ENCODE results near the gene C14orf93.

Gene C14orf93

DNA sequence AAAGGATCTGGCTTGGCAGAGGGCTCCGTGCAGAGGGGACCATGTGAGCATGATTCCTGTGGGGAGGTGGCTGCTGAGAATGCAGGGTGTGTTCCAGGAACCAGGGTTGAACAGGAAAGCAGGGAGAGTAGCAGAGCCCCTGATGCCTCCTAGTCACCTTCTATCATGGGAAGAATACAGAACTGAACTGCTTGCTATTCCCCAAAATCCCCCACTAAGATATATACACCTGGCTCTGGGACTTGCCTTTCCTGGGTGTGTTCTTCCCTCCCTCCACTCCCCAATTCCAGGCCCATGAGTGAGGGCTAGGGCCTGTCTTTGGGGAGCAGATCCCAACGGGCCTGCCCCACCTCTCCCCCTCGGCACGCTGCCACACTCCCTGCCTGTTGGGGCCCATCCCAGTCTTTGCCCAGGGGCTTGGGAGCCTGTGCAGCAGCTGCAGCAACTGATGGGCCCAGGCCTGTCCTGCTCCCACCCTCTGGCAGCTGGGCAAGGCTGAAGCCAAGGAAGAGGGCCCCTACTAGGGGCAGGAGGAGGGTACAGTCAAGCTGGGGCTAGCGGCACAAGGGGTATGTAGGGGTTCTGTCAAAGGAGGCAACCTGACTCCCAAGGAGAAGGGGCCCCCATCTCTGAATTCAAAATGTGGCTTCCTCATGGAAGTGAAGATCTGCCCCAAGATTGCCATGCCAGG is 30.8 kb downstream of the C14orf93 start:
- no peaks in the 10 kb centered on the region for H4K20me1 ChIP-seq (ENCODE audit: control insufficient read depth, insufficient read depth, low read depth, low read length)
- H3K4me1 ChIP-seq (ENCODE audit: control insufficient read depth, low read length): peaks cover 69% of the 10 kb centered on the region
- peaks cover 3% of the 10 kb centered on the region; the same call in 1 of the 2 replicates for H3K27me3 ChIP-seq (ENCODE audit: control insufficient read depth, low read length)
- no peaks in the 10 kb centered on the region for H3K9me3 ChIP-seq (ENCODE audit: control insufficient read depth, insufficient read depth, low read length)
- no peaks in the 10 kb centered on the region for H3K9me2 ChIP-seq (replicated peaks; ENCODE audit: control insufficient read depth, low read length)
- no peak overlapping the region for H3K4me3 ChIP-seq (ENCODE audit: low read length)
- H3F3A ChIP-seq (ENCODE audit: control insufficient read depth, insufficient read depth): 0 out of 2 replicates have a peak, but pooled peaks cover 9% of the 10 kb centered on the region
- H3K4me2 ChIP-seq (ENCODE audit: low read length): peak overlapping the region; percentile 10; the same call in 1 of the 2 replicates
- TF ChIP-seq, protein P1, sequence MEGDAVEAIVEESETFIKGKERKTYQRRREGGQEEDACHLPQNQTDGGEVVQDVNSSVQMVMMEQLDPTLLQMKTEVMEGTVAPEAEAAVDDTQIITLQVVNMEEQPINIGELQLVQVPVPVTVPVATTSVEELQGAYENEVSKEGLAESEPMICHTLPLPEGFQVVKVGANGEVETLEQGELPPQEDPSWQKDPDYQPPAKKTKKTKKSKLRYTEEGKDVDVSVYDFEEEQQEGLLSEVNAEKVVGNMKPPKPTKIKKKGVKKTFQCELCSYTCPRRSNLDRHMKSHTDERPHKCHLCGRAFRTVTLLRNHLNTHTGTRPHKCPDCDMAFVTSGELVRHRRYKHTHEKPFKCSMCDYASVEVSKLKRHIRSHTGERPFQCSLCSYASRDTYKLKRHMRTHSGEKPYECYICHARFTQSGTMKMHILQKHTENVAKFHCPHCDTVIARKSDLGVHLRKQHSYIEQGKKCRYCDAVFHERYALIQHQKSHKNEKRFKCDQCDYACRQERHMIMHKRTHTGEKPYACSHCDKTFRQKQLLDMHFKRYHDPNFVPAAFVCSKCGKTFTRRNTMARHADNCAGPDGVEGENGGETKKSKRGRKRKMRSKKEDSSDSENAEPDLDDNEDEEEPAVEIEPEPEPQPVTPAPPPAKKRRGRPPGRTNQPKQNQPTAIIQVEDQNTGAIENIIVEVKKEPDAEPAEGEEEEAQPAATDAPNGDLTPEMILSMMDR (IDR thresholded peaks at IDR 0.05; ENCODE audit: low read depth, low read length, poor library complexity, severe bottlenecking): no peak
- TF ChIP-seq EZH2phosphoT487 (IDR thresholded peaks at IDR 0.05; ENCODE audit: borderline replicate concordance, low read length): no peak
- H3K36me3 ChIP-seq (ENCODE audit: control insufficient read depth, low read length): 0 out of 2 replicates have a peak, but pooled peaks cover 4% of the 10 kb centered on the region
- no peak overlapping the region for H3K27ac ChIP-seq (ENCODE audit: low read depth, low read length)
- no peaks in the 10 kb centered on the region for H3K79me2 ChIP-seq (ENCODE audit: control insufficient read depth, low read length)

DNA sequence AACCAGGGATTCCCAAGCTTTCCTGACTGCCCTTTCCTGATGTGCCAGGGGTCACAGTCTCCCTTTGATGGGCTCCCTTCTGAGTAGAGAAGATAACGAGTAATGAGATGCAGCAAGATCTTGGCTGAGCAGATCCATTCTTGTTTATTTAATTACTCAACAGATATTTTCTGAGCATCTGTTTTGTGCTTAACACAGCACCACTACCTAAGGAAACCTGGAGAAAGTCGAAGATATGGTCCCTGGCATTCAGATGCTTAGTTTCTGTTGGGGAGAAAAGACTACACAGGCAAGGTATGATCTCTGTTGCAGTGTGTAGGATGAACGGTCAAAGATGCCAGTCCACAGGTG is 31.5 kb downstream of the C14orf93 start:
- H3K4me2 ChIP-seq (ENCODE audit: low read length): peak overlapping the region; percentile 10; the same call in 1 of the 2 replicates
- TF ChIP-seq, protein P1 (IDR thresholded peaks at IDR 0.05; ENCODE audit: low read depth, low read length, poor library complexity, severe bottlenecking): no peak
- no peak for TF ChIP-seq EZH2phosphoT487 (IDR thresholded peaks at IDR 0.05; ENCODE audit: borderline replicate concordance, low read length)
- H3K4me3 ChIP-seq (ENCODE audit: low read length): no peak overlapping the region
- H3K4me1 ChIP-seq (ENCODE audit: control insufficient read depth, low read length): peaks cover 66% of the 10 kb centered on the region
- no peaks in the 10 kb centered on the region for H3K9me3 ChIP-seq (ENCODE audit: control insufficient read depth, insufficient read depth, low read length)
- 0 out of 2 replicates have a peak, but pooled peaks cover 3% of the 10 kb centered on the region for H3K36me3 ChIP-seq (ENCODE audit: control insufficient read depth, low read length)
- no peaks in the 10 kb centered on the region for H3K79me2 ChIP-seq (ENCODE audit: control insufficient read depth, low read length)
- no peak overlapping the region for H3K27ac ChIP-seq (ENCODE audit: low read depth, low read length)
- H3K27me3 ChIP-seq (ENCODE audit: control insufficient read depth, low read length): peaks cover 3% of the 10 kb centered on the region; the same call in 1 of the 2 replicates
- no peaks in the 10 kb centered on the region for H3K9me2 ChIP-seq (replicated peaks; ENCODE audit: control insufficient read depth, low read length)
- 0 out of 2 replicates have a peak, but pooled peaks cover 9% of the 10 kb centered on the region for H3F3A ChIP-seq (ENCODE audit: control insufficient read depth, insufficient read depth)
- H4K20me1 ChIP-seq (ENCODE audit: control insufficient read depth, insufficient read depth, low read depth, low read length): no peaks in the 10 kb centered on the region

DNA sequence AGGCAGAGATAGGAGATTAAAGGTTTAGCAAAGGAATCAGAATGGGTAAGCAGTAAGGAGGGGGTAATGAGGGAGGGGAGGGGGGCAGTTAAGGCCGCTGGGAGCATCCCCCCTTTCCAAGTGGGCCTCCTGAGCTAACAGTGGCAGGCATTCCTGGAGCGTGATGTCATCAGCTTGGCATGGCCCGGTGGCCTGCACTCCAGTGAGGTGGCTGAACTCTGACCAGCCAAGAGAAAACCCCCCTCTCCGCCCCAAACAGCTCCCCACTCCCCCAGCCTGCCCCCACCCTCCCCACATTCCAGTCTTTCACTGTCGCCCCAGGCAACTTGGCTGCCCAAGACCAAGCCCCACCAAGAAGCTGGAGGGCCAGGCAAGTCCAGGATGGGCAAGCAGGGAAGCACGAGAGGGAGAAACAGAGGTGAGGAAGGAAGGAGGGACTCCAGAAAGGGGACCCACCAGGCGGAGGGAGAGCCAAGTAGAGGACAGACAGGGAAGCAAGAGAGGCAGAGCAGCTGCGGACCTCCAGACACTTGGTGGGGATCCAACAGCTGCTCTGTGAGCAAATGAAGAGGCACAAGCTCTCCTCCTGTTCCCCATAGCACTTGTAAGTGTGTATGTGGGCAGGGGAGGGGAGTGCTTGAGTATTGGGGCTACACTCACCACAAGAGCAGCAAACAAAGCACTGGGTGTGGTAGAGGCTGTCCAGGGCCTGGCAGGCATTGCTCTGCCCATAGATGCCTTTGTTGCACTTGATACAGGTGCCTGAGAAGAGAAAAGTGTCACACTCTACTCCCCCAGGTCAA is 32.1 kb downstream of the C14orf93 start:
- peak overlapping the region; percentile 69; the same call in 1 of the 2 replicates for H3K4me2 ChIP-seq (ENCODE audit: low read length)
- no peaks in the 10 kb centered on the region for H3K79me2 ChIP-seq (ENCODE audit: control insufficient read depth, low read length)

More for the DNA sequence above, 32.1 kb downstream of the C14orf93 start:
- 0 out of 2 replicates have a peak, but pooled peaks cover 3% of the 10 kb centered on the region for H3K36me3 ChIP-seq (ENCODE audit: control insufficient read depth, low read length)
- H3K9me3 ChIP-seq (ENCODE audit: control insufficient read depth, insufficient read depth, low read length): no peaks in the 10 kb centered on the region
- H4K20me1 ChIP-seq (ENCODE audit: control insufficient read depth, insufficient read depth, low read depth, low read length): no peaks in the 10 kb centered on the region
- peak overlapping the region; percentile 65; the same call in 1 of the 2 replicates for H3K4me3 ChIP-seq (ENCODE audit: low read length)
- peaks cover 3% of the 10 kb centered on the region; the same call in 1 of the 2 replicates for H3K27me3 ChIP-seq (ENCODE audit: control insufficient read depth, low read length)
- no peak for TF ChIP-seq EZH2phosphoT487 (IDR thresholded peaks at IDR 0.05; ENCODE audit: borderline replicate concordance, low read length)
- TF ChIP-seq, protein P1 (IDR thresholded peaks at IDR 0.05; ENCODE audit: low read depth, low read length, poor library complexity, severe bottlenecking): no peak
- 0 out of 2 replicates have a peak, but pooled peaks cover 9% of the 10 kb centered on the region for H3F3A ChIP-seq (ENCODE audit: control insufficient read depth, insufficient read depth)
- no peak overlapping the region for H3K27ac ChIP-seq (ENCODE audit: low read depth, low read length)
- peaks cover 61% of the 10 kb centered on the region for H3K4me1 ChIP-seq (ENCODE audit: control insufficient read depth, low read length)
- H3K9me2 ChIP-seq (replicated peaks; ENCODE audit: control insufficient read depth, low read length): no peaks in the 10 kb centered on the region
